ENCODE measurements around the gene FOXL1.

The FOXL1 gene

DNA sequence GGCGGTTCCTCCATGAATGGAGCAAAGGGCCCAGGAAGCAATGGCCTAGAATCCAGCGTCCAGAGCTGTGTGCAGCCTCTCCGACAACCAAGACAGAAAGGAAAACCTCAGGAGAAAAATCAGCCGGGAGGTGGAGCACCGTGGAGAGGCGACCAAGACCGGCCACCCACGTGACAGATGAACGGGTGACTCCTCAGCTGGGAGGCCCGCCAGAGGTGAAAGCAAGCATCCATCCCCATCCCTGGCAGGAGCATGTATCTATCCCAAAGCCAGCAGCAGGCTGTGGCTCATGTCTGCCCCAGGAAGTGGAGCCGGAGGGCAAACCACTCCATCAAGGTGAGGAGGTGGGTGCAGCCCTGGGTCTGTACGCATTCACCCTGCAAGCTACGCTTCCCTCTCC, 52.1 kb downstream of the FOXL1 start:
- H3K27me3 ChIP-seq (ENCODE audit: insufficient read depth, low read length, poor library complexity) = no peaks in the 10 kb centered on the region
- H3K4me2 ChIP-seq (ENCODE audit: low read length) = no peak overlapping the region
- no peak overlapping the region for H4K5ac ChIP-seq (ENCODE audit: low read length)
- H2BK15ac ChIP-seq (replicated peaks; ENCODE audit: low read depth) = no peak overlapping the region
- H4K8ac ChIP-seq (ENCODE audit: low read depth, low read length) = no peak overlapping the region
- DNase-seq = no peak
- H3K56ac ChIP-seq (ENCODE audit: low read length) = no peak overlapping the region
- no peak overlapping the region for H2BK120ac ChIP-seq (ENCODE audit: low read depth, low read length)
- H3K36me3 ChIP-seq (ENCODE audit: control insufficient read depth, insufficient read depth, low read length) = no peaks in the 10 kb centered on the region
- no peaks in the 10 kb centered on the region for H3K79me1 ChIP-seq (ENCODE audit: low read length)
- no peak overlapping the region for H3K27ac ChIP-seq (ENCODE audit: low read depth, low read length)
- no peak overlapping the region for H3K23ac ChIP-seq (ENCODE audit: low read length)
- WGBS (ENCODE audit: extremely low coverage, insufficient coverage, low lambda C conversion rate) = no CpG with 5 or more reads among the region's 13 CpGs
- no peak overlapping the region for H3K4me3 ChIP-seq (ENCODE audit: low read length)
- H3K79me2 ChIP-seq (ENCODE audit: control insufficient read depth, insufficient read depth, low read length) = no peaks in the 10 kb centered on the region
- no peak overlapping the region for H3K4ac ChIP-seq (ENCODE audit: low read depth, low read length)
- H2AK5ac ChIP-seq (ENCODE audit: low read length) = no peak overlapping the region
- no peak overlapping the region for H2BK5ac ChIP-seq (ENCODE audit: low read length)
- no peak overlapping the region for H3K18ac ChIP-seq (ENCODE audit: low read length)
- no peak overlapping the region for H3K9ac ChIP-seq (ENCODE audit: low read length)
- H3K4me1 ChIP-seq (ENCODE audit: control insufficient read depth, low read depth, low read length) = no peaks in the 10 kb centered on the region

DNA sequence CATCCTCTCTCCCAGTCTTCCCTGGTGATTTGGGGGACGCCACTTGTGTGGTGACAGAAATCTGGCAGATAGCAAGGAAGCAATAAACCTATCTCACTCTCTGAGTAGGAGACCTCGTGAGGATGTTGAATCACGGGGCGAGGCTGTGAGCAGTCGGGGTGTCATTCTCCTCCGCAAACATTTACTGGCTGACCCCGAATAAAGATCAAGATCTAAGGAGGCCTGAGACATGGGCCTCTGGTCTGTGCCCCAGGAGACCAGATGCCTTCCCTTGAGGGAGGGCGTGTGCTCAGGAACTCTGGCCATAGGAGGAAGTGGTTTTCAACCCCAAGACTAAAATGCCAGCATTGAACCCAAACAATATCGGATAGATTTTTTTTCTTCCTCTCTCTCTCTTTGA, 53.1 kb downstream of the FOXL1 start:
- Histone ChIP-seq H4K8ac (ENCODE audit: low read depth, low read length) (no peak overlapping the region), H3K4ac (ENCODE audit: low read depth, low read length) (no peak overlapping the region), H2BK15ac (replicated peaks; ENCODE audit: low read depth) (no peak overlapping the region), H3K27ac (ENCODE audit: low read depth, low read length) (no peak overlapping the region), H3K79me2 (ENCODE audit: control insufficient read depth, insufficient read depth, low read length) (no peaks in the 10 kb centered on the region), H2BK120ac (ENCODE audit: low read depth, low read length) (no peak overlapping the region), H3K9ac (ENCODE audit: low read length) (no peak overlapping the region), H3K36me3 (ENCODE audit: control insufficient read depth, insufficient read depth, low read length) (no peaks in the 10 kb centered on the region), H3K18ac (ENCODE audit: low read length) (no peak overlapping the region), H3K4me1 (ENCODE audit: control insufficient read depth, low read depth, low read length) (no peaks in the 10 kb centered on the region), H3K4me3 (ENCODE audit: low read length) (no peak overlapping the region), H3K23ac (ENCODE audit: low read length) (no peak overlapping the region), H3K56ac (ENCODE audit: low read length) (no peak overlapping the region), H3K79me1 (ENCODE audit: low read length) (no peaks in the 10 kb centered on the region), H4K5ac (ENCODE audit: low read length) (no peak overlapping the region), H3K4me2 (ENCODE audit: low read length) (no peak overlapping the region), H2BK5ac (ENCODE audit: low read length) (no peak overlapping the region), H2AK5ac (ENCODE audit: low read length) (no peak overlapping the region), H3K27me3 (ENCODE audit: insufficient read depth, low read length, poor library complexity) (no peaks in the 10 kb centered on the region)
- WGBS (ENCODE audit: extremely low coverage, insufficient coverage, low lambda C conversion rate) = no CpG with 5 or more reads among the region's 9 CpGs
- DNase-seq = no peak

Measured in mesendoderm (in vitro differentiated cells).